IPS DF 19.7 (cell line): ENCODE data around the gene CTTNBP2.

ENCODE experiments used
- DNase-seq: peaks from one replicate; pipeline ENCODE4 v3.0.0-alpha.2; 2013; ENCODE audit warnings: low read depth, low spot score

Gene CTTNBP2

GRCh38 chr7:117873310-117874190 lies at the start of gene CTTNBP2:
TSS of gene CTTNBP2 (minus strand) at chr7:117873441. CDS start at chr7:117873415, 26 bp downstream.
- no peak for DNase-seq

GRCh38 chr7:117916309-117916708 lies 43.1 kb upstream of the CTTNBP2 start:
- no peak for DNase-seq

- no peak for DNase-seq
These were observed 39.2 kb upstream of the CTTNBP2 start for GRCh38 chr7:117912421-117912820.

GRCh38 chr7:117908031-117908795 lies 35.0 kb upstream of the CTTNBP2 start:
- no peak for DNase-seq

- no peak for DNase-seq
These were observed 33.9 kb upstream of the CTTNBP2 start for GRCh38 chr7:117907049-117907640.

GRCh38 chr7:117902314-117902889 lies 29.2 kb upstream of the CTTNBP2 start:
- no peak for DNase-seq

GRCh38 chr7:117901089-117901797 lies 28.0 kb upstream of the CTTNBP2 start:
- DNase-seq = no peak

- DNase-seq = no peak
These were observed 23.1 kb upstream of the CTTNBP2 start for GRCh38 chr7:117896339-117896738.

GRCh38 chr7:117895276-117895675 lies 22.0 kb upstream of the CTTNBP2 start:
- DNase-seq = no peak

- no peak for DNase-seq
These were observed 20.8 kb upstream of the CTTNBP2 start for GRCh38 chr7:117894037-117894436.

- DNase-seq = no peak
These were observed 19.6 kb upstream of the CTTNBP2 start for GRCh38 chr7:117892821-117893220.

GRCh38 chr7:117889611-117890010 lies 16.4 kb upstream of the CTTNBP2 start:
- DNase-seq = no peak

GRCh38 chr7:117888627-117889026 lies 15.4 kb upstream of the CTTNBP2 start:
- DNase-seq = no peak

GRCh38 chr7:117882594-117882993 lies 9.4 kb upstream of the CTTNBP2 start:
- no peak for DNase-seq

- DNase-seq = no peak
These were observed 3.5 kb upstream of the CTTNBP2 start for GRCh38 chr7:117876761-117877160.

- peak; percentile 67 for DNase-seq
These were observed 2.3 kb upstream of the CTTNBP2 start for GRCh38 chr7:117875566-117875965.

- DNase-seq = no peak
These were observed 1.0 kb upstream of the CTTNBP2 start for GRCh38 chr7:117874191-117874700.

GRCh38 chr7:117872561-117873309 lies 506 bp downstream of the CTTNBP2 start:
- no peak for DNase-seq

- DNase-seq = peak; percentile 33
These were observed 1.3 kb downstream of the CTTNBP2 start for GRCh38 chr7:117871778-117872538.

GRCh38 chr7:117871401-117871777 lies 1.9 kb downstream of the CTTNBP2 start:
- DNase-seq = no peak
